SK-N-SH treated with all-trans-retinoic acid at 6 μM for 48 hours (cell line): ENCODE data around the gene EPN1.

ENCODE experiments used
- GLIS3 ChIP-seq: fragments of 250-450 bp; sonication (Bioruptor Pico); IDR thresholded peaks from 2 replicates; pipeline ENCODE4 v1.5.0; 2020; ENCODE audit warnings: mild to moderate bottlenecking, moderate library complexity
- ISL1 ChIP-seq: fragments of 250-450 bp; sonication (Bioruptor Pico); IDR thresholded peaks from 2 replicates; pipeline ENCODE4 v2.1.2; 2022; ENCODE audit warnings: mild to moderate bottlenecking, moderate library complexity
- RARB ChIP-seq: fragments of 250-450 bp; sonication (Bioruptor Pico); IDR thresholded peaks from 2 replicates; pipeline ENCODE4 v1.8.0; 2021; ENCODE audit warnings: mild to moderate bottlenecking, moderate library complexity
- ZFP3 ChIP-seq: fragments of 250-450 bp; sonication (Bioruptor Pico); IDR thresholded peaks from 2 replicates; pipeline ENCODE4 v1.5.0; 2020; ENCODE audit warnings: mild to moderate bottlenecking, moderate library complexity
- ZNF565 ChIP-seq: fragments of 450-650 bp; formaldehyde crosslinking; conservative IDR thresholded peaks from 2 replicates; pipeline ENCODE4 v1.5.0; 2020; ENCODE audit warnings: low read depth, mild to moderate bottlenecking, moderate library complexity
- ZNF8 ChIP-seq: fragments of 450-650 bp; formaldehyde crosslinking; IDR thresholded peaks from 2 replicates; pipeline ENCODE4 v1.5.0; 2020; ENCODE audit warnings: mild to moderate bottlenecking, moderate library complexity
- TF ChIP-seq, protein P1 (sequence below): fragments of 250-450 bp; sonication (Bioruptor Pico); IDR thresholded peaks from 2 replicates; pipeline ENCODE4 v1.8.0; 2021; ENCODE audit warnings: low read depth, mild to moderate bottlenecking, moderate library complexity, borderline replicate concordance

DNA sequence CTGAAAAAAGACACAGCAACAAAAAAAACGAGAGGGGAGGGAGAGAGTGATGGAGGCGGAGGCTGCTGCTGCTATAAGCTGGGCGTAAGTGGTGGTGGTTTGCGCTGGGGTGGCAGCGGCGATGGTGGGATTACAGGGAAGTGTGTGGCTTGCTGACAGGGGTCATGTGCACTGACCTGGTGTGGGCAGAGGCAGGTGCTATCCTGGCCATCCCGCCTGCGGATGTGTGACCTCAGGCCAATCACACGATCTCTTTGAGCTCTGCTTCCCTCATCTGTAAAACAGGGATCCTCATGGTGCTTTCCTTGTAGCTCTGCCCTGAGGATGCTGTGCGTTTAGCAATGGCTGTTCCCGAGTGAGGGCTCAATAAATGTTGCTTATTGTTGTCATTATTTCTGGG, 37.5 kb upstream of the EPN1 start:
- TF ChIP-seq ZNF565 (CRISPR knock-in tag) (no peak), RARB (no peak), ZNF8 (no peak), ISL1 (CRISPR knock-in tag) (no peak), ZFP3 (CRISPR knock-in tag) (no peak), GLIS3 (no peak)
- TF ChIP-seq, protein P1, sequence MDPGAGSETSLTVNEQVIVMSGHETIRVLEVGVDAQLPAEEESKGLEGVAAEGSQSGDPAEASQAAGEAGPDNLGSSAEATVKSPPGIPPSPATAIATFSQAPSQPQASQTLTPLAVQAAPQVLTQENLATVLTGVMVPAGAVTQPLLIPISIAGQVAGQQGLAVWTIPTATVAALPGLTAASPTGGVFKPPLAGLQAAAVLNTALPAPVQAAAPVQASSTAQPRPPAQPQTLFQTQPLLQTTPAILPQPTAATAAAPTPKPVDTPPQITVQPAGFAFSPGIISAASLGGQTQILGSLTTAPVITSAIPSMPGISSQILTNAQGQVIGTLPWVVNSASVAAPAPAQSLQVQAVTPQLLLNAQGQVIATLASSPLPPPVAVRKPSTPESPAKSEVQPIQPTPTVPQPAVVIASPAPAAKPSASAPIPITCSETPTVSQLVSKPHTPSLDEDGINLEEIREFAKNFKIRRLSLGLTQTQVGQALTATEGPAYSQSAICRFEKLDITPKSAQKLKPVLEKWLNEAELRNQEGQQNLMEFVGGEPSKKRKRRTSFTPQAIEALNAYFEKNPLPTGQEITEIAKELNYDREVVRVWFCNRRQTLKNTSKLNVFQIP (CRISPR knock-in tag), result no peak
